Transverse colon (tissue), 4 donors: ENCODE results near the gene MAPK13. TPM values are rescaled to one million over a fixed set of nuclear protein-coding genes. Genes with fewer than 3 reads are reported as not detected.
A peak's percentile ranks its signal among the peaks of the same experiment; 100 is the strongest.

ENCODE experiments used
- DNase-seq: peaks from one replicate; pipeline ENCODE4 v3.0.0-alpha.2; 2019
- H3K27ac ChIP-seq, 4 donors: fragments of 200-600 bp; sonication (generic); 2 replicates each; pipeline ENCODE4 v1.5.1; 2016 to 2018; ENCODE audit warnings: inconsistent platforms in 4 of 4
- H3K27me3 ChIP-seq: fragments of 200-600 bp; sonication (generic); 2 replicates; pipeline ENCODE4 v1.5.1; 2017; ENCODE audit warnings: inconsistent platforms
- H3K36me3 ChIP-seq, 4 donors: fragments of 200-600 bp; sonication (generic); 2 replicates each; pipeline ENCODE4 v1.5.1; 2017 to 2019; ENCODE audit warnings: inconsistent platforms in 4 of 4
- H3K4me1 ChIP-seq, 4 donors: fragments of 200-600 bp; sonication (generic); 2 replicates each; pipeline ENCODE4 v1.5.1; 2017 to 2020; ENCODE audit warnings: inconsistent platforms in 4 of 4
- H3K4me3 ChIP-seq, 4 donors: fragments of 200-600 bp; sonication (generic); 1 replicate in 1 of 4; 2 replicates in 3 of 4; pipeline versions ENCODE4 v1.5.1 to v1.6.1; 2017 to 2019; ENCODE audit warnings: inconsistent platforms in 4 of 4
- H3K9me3 ChIP-seq, 2 donors: fragments of 200-600 bp; sonication (generic); 2 replicates each; pipeline ENCODE4 v1.5.1; 2017 to 2019; ENCODE audit warnings: inconsistent platforms in 2 of 2
- EP300 ChIP-seq: sonication (generic); formaldehyde crosslinking; IDR thresholded peaks from one replicate; pipeline ENCODE4 v1.6.1; 2017; ENCODE audit warnings: antibody characterized with exemption, low read depth
- POLR2A ChIP-seq: fragments of 450-650 bp; IDR thresholded peaks from one replicate; pipeline ENCODE4 v1.6.1; 2016; ENCODE audit warnings: antibody characterized with exemption, mild to moderate bottlenecking, moderate library complexity
- POLR2AphosphoS5 ChIP-seq, 3 donors: sonication (generic); formaldehyde crosslinking; IDR thresholded peaks; one replicate each; pipeline ENCODE4 v1.6.1; 2016; ENCODE audit warnings: antibody characterized with exemption in 3 of 3
- WGBS, 2 donors: methylation state at CpG; one replicate each; pipeline ENCODE4 v1.1.5; 2018; ENCODE audit warnings: low coverage in 1 of 2; 5-methylcytosine and 5-hydroxymethylcytosine counted together
- in situ Hi-C, 4 donors: fragments of 200-750 bp; cut with MboI; loops; one replicate each; pipeline versions ENCODE4 v1.15.0 to v1.15.1; 2017; ENCODE audit warnings: low sequenced_read_pairs in 3 of 4, low pct_ligation_motif_present in 1 of 4, low pct_unique_long_range_greater_than_20kb in 1 of 4
- intact Hi-C: fragments of 100-400 bp; cut with DNase I; formaldehyde crosslinking; loops from one replicate; pipeline ENCODE4 v1.15.1; 2023; ENCODE audit warnings: low total_unique reads
- total RNA-seq, 4 donors: library from RNA; depleted of rRNA; stranded (reverse); fragments of >200 nt; gene quantifications; one replicate each; pipeline ENCODE4 v1.1.0, GENCODE V29; 2016
- TF ChIP-seq, protein P1 (sequence below), 5 experiments: fragments of 200-600 bp in 3 of 5; fragments of 450-650 bp in 2 of 5; sonication (generic) in 3 of 5; IDR thresholded peaks; 1 replicate in 2 of 5; 2 replicates in 3 of 5; pipeline ENCODE4 v1.5.1; 2016 to 2017; ENCODE audit warnings: antibody characterized with exemption in 5 of 5, inconsistent platforms in 3 of 5, mild to moderate bottlenecking in 2 of 5, moderate library complexity in 1 of 5

MAPK13 gene
- total RNA-seq, 4 donors from 2014 or later: 67.7 to 200 (median 146) TPM

DNA sequence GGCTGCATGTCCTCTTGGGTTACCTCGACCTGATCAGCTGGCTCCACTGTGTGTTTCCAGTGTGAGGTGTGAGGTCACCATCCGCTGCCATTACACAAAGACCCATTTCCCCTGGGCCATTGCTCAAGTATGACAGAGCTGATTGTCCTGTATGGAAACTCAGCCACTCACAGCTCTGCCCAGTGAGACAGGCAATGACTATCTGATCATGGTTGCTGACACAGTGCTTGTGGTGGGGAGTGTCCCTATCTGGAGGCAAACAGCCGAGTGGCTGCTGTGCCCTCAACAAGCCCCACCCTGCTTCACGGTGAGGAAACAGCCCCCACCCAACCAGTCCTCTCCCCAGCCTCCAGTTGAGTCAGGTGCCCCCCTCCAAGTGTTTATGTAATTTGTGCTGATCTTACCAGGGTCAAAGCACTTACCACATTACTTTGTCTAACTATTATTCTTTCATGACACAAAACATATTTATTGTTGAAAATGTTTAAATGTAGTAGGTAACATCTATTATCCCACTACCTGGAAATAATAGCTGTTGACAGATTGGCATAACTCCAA lies 11.7 kb upstream of the MAPK13 start:
- intact Hi-C loops (no loop called here), in situ Hi-C loops (loop anchor here in 1 of 4 donors (25.0 kb wide), 1 partner anchor 244 kb away; no protein-coding TSS in a partner anchor)
- Histone ChIP-seq H3K4me3 (no peak overlapping the region), H3K36me3 (peaks cover 0 to 3% (median 0%) of the 10 kb centered on the region in 4 donors), H3K4me1 (peaks cover 14 to 67% (median 29%) of the 10 kb centered on the region in 4 donors), H3K9me3 (no peaks in the 10 kb centered on the region), H3K27me3 (no peaks in the 10 kb centered on the region), H3K27ac (peak overlapping the region in 3 of 4 donors; percentile 19 to 84 (median 19))
- 59% methylated on average over 4 of the region's 4 CpGs; no CpG with 5 or more reads in 1 of the 2 donors for WGBS, 2 donors
- TF ChIP-seq POLR2AphosphoS5 (IDR thresholded peaks at IDR 0.05) (peak in 1 of 3 donors; percentile 27), POLR2A (no peak)
- peak; percentile 51 for DNase-seq

DNA sequence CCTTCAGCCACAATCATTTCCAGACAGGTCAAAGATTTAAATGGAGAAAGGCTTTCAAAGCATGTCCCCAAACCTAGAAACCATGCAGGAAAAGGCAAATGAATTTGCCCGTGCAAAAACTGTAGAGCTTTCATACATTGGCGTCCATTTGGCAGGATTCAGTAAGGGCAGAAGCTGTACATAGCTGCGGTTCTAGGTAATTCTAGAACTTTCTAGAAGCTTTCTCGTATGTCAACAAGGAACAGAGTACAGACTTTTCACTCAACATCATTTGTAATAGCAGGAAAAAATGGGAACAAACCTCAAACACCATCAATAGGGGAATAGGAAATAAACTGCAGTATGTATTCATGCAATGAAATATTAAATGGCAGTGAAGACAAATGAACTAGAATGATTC lies 11.1 kb upstream of the MAPK13 start:
- H3K4me3 ChIP-seq: no peak overlapping the region
- no peaks in the 10 kb centered on the region for H3K9me3 ChIP-seq
- in situ Hi-C loops (loop anchor here in 1 of 4 donors (25.0 kb wide), 1 partner anchor 243 kb away; no protein-coding TSS in a partner anchor), intact Hi-C loops (no loop called here)
- H3K27ac ChIP-seq: peak overlapping the region in 2 of 4 donors; percentile 19 to 84
- TF ChIP-seq POLR2A (no peak), POLR2AphosphoS5 (IDR thresholded peaks at IDR 0.05) (no peak), EP300 (no peak)
- TF ChIP-seq, protein P1, sequence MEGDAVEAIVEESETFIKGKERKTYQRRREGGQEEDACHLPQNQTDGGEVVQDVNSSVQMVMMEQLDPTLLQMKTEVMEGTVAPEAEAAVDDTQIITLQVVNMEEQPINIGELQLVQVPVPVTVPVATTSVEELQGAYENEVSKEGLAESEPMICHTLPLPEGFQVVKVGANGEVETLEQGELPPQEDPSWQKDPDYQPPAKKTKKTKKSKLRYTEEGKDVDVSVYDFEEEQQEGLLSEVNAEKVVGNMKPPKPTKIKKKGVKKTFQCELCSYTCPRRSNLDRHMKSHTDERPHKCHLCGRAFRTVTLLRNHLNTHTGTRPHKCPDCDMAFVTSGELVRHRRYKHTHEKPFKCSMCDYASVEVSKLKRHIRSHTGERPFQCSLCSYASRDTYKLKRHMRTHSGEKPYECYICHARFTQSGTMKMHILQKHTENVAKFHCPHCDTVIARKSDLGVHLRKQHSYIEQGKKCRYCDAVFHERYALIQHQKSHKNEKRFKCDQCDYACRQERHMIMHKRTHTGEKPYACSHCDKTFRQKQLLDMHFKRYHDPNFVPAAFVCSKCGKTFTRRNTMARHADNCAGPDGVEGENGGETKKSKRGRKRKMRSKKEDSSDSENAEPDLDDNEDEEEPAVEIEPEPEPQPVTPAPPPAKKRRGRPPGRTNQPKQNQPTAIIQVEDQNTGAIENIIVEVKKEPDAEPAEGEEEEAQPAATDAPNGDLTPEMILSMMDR (IDR thresholded peaks at IDR 0.05): no peak
- WGBS, 2 donors: 80% methylated on average over 4 of the region's 4 CpGs; no CpG with 5 or more reads in 1 of the 2 donors
- no peaks in the 10 kb centered on the region for H3K27me3 ChIP-seq
- DNase-seq: no peak
- H3K4me1 ChIP-seq: peaks cover 16 to 64% (median 32%) of the 10 kb centered on the region in 4 donors
- peaks cover 0 to 3% (median 0%) of the 10 kb centered on the region in 4 donors for H3K36me3 ChIP-seq

DNA sequence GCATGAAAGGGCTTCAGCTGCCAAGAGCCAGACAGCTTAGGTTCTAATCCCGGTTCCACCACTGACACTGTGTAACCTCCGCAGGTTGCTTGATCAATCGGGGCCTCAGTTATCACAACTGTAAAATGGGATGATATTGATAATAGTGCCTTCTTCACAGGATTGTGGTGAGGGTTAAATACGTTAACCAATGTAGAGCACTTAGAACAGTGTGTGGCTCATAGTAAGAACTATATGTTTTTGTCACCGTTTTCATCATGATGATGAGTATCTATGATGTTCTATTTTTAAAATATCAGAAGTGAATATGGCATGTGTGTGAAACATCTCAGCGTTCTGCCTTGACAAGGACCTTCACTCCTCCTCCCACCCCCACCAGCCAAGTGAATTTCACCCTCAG lies 10.3 kb upstream of the MAPK13 start:
- no peaks in the 10 kb centered on the region for H3K9me3 ChIP-seq
- no peaks in the 10 kb centered on the region for H3K27me3 ChIP-seq
- peaks cover 0 to 3% (median 0%) of the 10 kb centered on the region in 4 donors for H3K36me3 ChIP-seq
- intact Hi-C loops (no loop called here), in situ Hi-C loops (loop anchor here in 1 of 4 donors (25.0 kb wide), 1 partner anchor 242 kb away; no protein-coding TSS in a partner anchor)
- 76 to 78% methylated on average over 6 of the region's 6 CpGs for WGBS, 2 donors
- no peak for TF ChIP-seq POLR2A
- TF ChIP-seq, protein P1 (IDR thresholded peaks at IDR 0.05): no peak
- TF ChIP-seq POLR2AphosphoS5 (IDR thresholded peaks at IDR 0.05): peak in 1 of 3 donors; percentile 5
- DNase-seq: no peak
- H3K4me1 ChIP-seq: peaks cover 14 to 59% (median 31%) of the 10 kb centered on the region in 4 donors
- H3K27ac ChIP-seq: peak overlapping the region; percentile 81 to 86 (median 84)
- no peak overlapping the region for H3K4me3 ChIP-seq

DNA sequence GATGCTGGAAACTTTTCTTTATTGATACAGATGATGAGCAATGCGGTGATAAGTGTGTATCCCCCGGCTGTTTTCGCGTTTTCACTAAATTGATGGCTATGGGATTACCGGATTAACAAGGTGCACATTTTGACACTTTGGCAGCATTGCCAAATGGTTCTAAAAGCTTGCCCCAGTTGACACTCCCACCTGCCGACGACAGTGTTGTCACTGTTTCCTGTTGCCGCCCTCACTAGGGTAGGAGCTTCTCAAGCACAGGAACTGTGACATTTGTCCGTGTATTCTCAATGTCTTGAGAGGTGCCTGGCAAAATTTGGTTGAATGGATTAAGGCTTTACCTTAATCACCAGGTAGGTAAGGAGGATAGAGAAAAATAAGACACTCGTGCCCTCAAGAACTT lies 9.8 kb upstream of the MAPK13 start:
- intact Hi-C loops: no loop called here
- Histone ChIP-seq H3K27ac (peak overlapping the region; percentile 81 to 86 (median 84)), H3K36me3 (peaks cover 0 to 3% (median 0%) of the 10 kb centered on the region in 4 donors), H3K27me3 (no peaks in the 10 kb centered on the region), H3K4me3 (no peak overlapping the region), H3K9me3 (no peaks in the 10 kb centered on the region), H3K4me1 (peaks cover 14 to 54% (median 28%) of the 10 kb centered on the region in 4 donors)
- 26 to 39% methylated on average over 10 of the region's 10 CpGs for WGBS, 2 donors
- peak; percentile 75 for DNase-seq
- in situ Hi-C loops: loop anchor here in 1 of 4 donors (25.0 kb wide), 1 partner anchor 242 kb away; no protein-coding TSS in a partner anchor
- TF ChIP-seq EP300 (no peak), POLR2AphosphoS5 (IDR thresholded peaks at IDR 0.05) (peak in 2 of 3 donors; percentile 42 to 54), POLR2A (peak; percentile 33)
- TF ChIP-seq, protein P1 (IDR thresholded peaks at IDR 0.05): peak in 1 of 5 experiments; percentile 7
